GM18907 (cell line): ENCODE measurements around the gene CFAP410.
"Not testable (repeated sequence)": the region's sequence is repeated elsewhere in the genome, so short reads cannot be mapped to it uniquely, and the experiment has no call there.

Experiments
- ATAC-seq: cut with Tn5 transposase; IDR thresholded peaks from one replicate; pipeline ENCODE4 v1.9.1; 2021; ENCODE audit warnings: mild to moderate bottlenecking, moderate library complexity; ENCODE audit not compliant: unreplicated experiment

Gene CFAP410

GRCh38 chr21:44370027-44370735 lies 31.0 kb upstream of the CFAP410 start:
- ATAC-seq = no peak

- ATAC-seq = no peak
Observed at GRCh38 chr21:44368711-44369446, 29.7 kb upstream of the CFAP410 start.

GRCh38 chr21:44366586-44367211 lies 27.5 kb upstream of the CFAP410 start:
- no peak for ATAC-seq

- ATAC-seq = no peak
Observed at GRCh38 chr21:44365967-44366585, 26.9 kb upstream of the CFAP410 start.

- ATAC-seq = no peak
Observed at GRCh38 chr21:44365251-44365966, 26.2 kb upstream of the CFAP410 start.

- ATAC-seq = no peak
Observed at GRCh38 chr21:44364151-44365053, 25.2 kb upstream of the CFAP410 start.

GRCh38 chr21:44363278-44363677 lies 24.1 kb upstream of the CFAP410 start:
- ATAC-seq = no peak

- ATAC-seq = not testable (repeated sequence)
Observed at GRCh38 chr21:44361903-44362302, 22.7 kb upstream of the CFAP410 start.

GRCh38 chr21:44360159-44360558 lies 21.0 kb upstream of the CFAP410 start:
- ATAC-seq = no peak

GRCh38 chr21:44359396-44359795 lies 20.2 kb upstream of the CFAP410 start:
- no peak for ATAC-seq

GRCh38 chr21:44357064-44357837 lies 18.1 kb upstream of the CFAP410 start:
- ATAC-seq = no peak

- ATAC-seq = no peak
Observed at GRCh38 chr21:44356636-44357035, 17.4 kb upstream of the CFAP410 start.

- ATAC-seq = no peak
Observed at GRCh38 chr21:44356160-44356559, 17.0 kb upstream of the CFAP410 start.

- ATAC-seq = no peak
Observed at GRCh38 chr21:44354775-44355771, 15.9 kb upstream of the CFAP410 start.

- ATAC-seq = no peak
Observed at GRCh38 chr21:44354001-44354405, 14.8 kb upstream of the CFAP410 start.

GRCh38 chr21:44353191-44353970 lies 14.2 kb upstream of the CFAP410 start, which contains the start of gene TRPM2:
Gene TRPM2, plus strand, starts transcription at chr21:44353621. Its CDS starts 80 bp downstream, at chr21:44353701.
- ATAC-seq = peak; percentile 54
